NB4 (cell line): ENCODE measurements around the gene PRAMEF12.

ENCODE experiments used
- DNase-seq: peaks from one replicate; pipeline ENCODE4 v3.0.0; 2010; ENCODE audit warnings: low read depth
- H3K4me3 ChIP-seq: one replicate; pipeline ENCODE4 v1.5.1; 2011; ENCODE audit warnings: mild to moderate bottlenecking, low read depth, low read length, moderate library complexity
- CTCF ChIP-seq: IDR thresholded peaks from one replicate; pipeline ENCODE4 v1.5.1; 2012; ENCODE audit warnings: low read depth, low read length
- MAX ChIP-seq: IDR thresholded peaks from 2 replicates; pipeline ENCODE4 v1.6.1; 2011; ENCODE audit warnings: low read depth, low read length
- MYC ChIP-seq: IDR thresholded peaks from 2 replicates; pipeline ENCODE4 v1.6.1; 2011; ENCODE audit warnings: low read depth, low read length
- POLR2A ChIP-seq: IDR thresholded peaks from 2 replicates; pipeline ENCODE4 v1.6.1; 2011; ENCODE audit warnings: mild to moderate bottlenecking; ENCODE audit not compliant: insufficient read length; ENCODE audit errors: extremely low read depth

The PRAMEF12 gene

DNA sequence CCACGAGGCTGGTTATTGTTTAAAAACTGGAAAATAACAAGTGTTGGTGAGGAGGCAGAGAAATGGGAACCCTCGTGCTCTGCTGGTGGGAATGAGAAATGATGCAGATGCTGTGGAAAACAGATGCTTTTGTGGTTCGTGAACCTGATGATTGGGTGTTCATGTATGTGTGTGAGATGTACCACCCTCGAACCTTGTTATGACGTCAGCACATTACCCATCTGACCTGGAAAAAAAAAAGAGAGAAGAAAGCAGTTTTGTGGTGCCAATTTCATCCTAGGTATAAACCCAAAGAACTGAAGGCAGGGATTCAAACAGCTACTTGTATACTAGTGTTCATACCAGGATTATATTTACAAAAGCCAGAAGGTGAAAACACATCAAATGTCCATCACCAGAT, 33.9 kb upstream of the PRAMEF12 start:
- no peak for DNase-seq
- TF ChIP-seq MYC (no peak), POLR2A (no peak), CTCF (no peak), MAX (no peak)
- H3K4me3 ChIP-seq, result no peak overlapping the region

GRCh38 chr1:12741946-12742345, 31.6 kb upstream of the PRAMEF12 start:
- no peak overlapping the region for H3K4me3 ChIP-seq
- TF ChIP-seq MYC (no peak), CTCF (no peak), MAX (no peak), POLR2A (no peak)
- DNase-seq, result no peak

DNA sequence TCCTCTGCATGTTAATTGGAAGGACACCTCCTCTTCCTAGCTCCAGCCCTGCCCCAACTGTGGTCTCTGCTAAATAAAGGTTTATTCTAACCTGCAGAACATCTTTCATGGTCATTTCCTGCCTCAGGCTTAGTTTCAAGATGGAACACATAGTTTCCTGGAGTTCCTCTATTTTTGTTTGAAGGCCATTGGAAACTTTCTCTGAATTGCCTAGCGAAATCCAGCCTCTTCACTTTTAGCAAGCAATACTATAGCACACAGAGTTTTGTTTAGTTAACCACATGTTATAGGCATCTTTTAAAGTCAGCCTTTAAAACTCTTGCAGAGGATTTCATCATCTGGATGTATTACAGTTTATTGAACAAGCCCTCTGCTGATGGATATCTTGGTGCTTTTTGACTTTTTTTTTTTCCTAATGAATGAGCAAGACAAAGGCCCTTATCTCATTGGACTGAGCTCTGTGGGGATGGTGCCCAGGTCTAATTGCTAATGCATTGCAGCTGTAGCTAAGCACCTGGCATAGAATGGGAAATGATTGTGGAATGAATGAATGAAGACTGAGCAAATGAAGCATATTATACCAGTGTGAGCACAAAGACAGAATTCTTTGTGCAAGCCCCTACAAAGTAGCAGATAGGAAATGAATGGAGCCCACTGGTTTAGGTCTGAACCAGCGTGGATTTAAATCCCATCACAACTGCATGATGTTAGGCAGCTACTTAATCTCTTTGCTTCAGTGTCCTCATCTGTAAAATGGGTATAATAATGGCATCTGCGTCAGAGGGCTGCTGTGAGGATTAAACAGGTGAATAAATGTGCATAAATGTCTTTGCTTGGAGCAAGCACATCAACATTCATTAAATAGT, 28.2 kb upstream of the PRAMEF12 start:
- TF ChIP-seq POLR2A (no peak), CTCF (no peak), MAX (no peak), MYC (no peak)
- DNase-seq, result no peak
- no peak overlapping the region for H3K4me3 ChIP-seq

- no peak within 1 kb of the TSS for H3K4me3 ChIP-seq
- no peak for DNase-seq
- no peak for TF ChIP-seq MYC
- no peak for TF ChIP-seq MAX
- TF ChIP-seq CTCF, result no peak
- TF ChIP-seq POLR2A, result no peak
Observed at GRCh38 chr1:12745992-12746323, 27.6 kb upstream of the PRAMEF12 start, which contains the start of gene CFAP107. Gene CFAP107, plus strand, starts transcription at chr1:12746200. Its CDS starts 231 bp downstream, at chr1:12746431.

DNA sequence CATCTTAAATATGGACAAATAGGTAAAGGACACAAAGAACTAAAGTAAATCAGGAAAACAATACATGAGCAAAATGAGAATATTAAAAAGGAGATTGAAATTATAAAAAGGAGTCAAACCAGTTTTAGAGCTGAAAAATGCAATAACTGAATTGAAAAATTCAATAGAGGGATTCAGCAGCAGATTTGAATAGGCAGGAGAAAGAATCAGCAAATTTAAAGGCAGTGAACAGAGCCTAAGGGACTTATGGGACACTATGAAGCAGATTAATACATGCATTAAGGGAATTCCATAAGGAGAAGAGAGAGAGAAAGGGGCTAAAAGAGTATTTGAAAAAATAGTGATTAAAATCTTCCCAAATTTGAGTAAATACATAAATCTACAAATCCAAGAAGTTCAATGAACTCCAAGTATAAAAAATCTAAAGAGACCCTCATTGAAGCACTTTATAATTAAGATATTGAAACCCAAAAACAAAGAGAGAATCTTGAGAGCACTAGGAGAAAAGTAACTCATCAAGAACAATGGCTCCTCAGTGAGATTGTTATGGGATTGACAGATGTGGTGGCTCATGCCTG, 24.7 kb upstream of the PRAMEF12 start:
- DNase-seq, result no peak
- H3K4me3 ChIP-seq, result no peak overlapping the region
- no peak for TF ChIP-seq POLR2A
- no peak for TF ChIP-seq MYC
- TF ChIP-seq MAX, result no peak
- TF ChIP-seq CTCF, result no peak
